NCI-H1092 treated with DMSO at 0.1 percent for 48 hours (cell line): ENCODE data around the gene FBXO34.

ENCODE experiments used
- DNase-seq: peaks from one replicate; lab custom pipeline; 2025; lab: John Stamatoyannopoulos, UW

FBXO34 gene

GRCh38 chr14:55383541-55384140, 112.4 kb downstream of the FBXO34 start:
- no peak for DNase-seq

GRCh38 chr14:55384536-55384935, 113.3 kb downstream of the FBXO34 start:
- no peak for DNase-seq

- no peak for DNase-seq
These were observed 115.0 kb downstream of the FBXO34 start for GRCh38 chr14:55386037-55386808.

- DNase-seq = no peak
These were observed 115.9 kb downstream of the FBXO34 start for GRCh38 chr14:55387121-55387520.

GRCh38 chr14:55388160-55388559, 116.9 kb downstream of the FBXO34 start:
- DNase-seq = no peak

GRCh38 chr14:55389330-55389729, 118.1 kb downstream of the FBXO34 start:
- DNase-seq = no peak

GRCh38 chr14:55398679-55399078, 127.5 kb downstream of the FBXO34 start:
- no peak for DNase-seq

GRCh38 chr14:55399183-55399582, 128.0 kb downstream of the FBXO34 start:
- DNase-seq = no peak

- no peak for DNase-seq
These were observed 128.6 kb downstream of the FBXO34 start for GRCh38 chr14:55399852-55400251.

GRCh38 chr14:55401751-55402150, 130.5 kb downstream of the FBXO34 start:
- DNase-seq = no peak
